Vagina (tissue), 2 donors: ENCODE measurements around the gene MSI2. TPM values are rescaled to one million over a fixed set of nuclear protein-coding genes. Genes with fewer than 3 reads are reported as not detected.

Experiments
- DNase-seq, 2 donors: peaks; one replicate each; pipeline ENCODE4 v3.0.0-alpha.2; 2017; ENCODE audit errors: extremely low spot score in 2 of 2
- H3K27ac ChIP-seq: fragments of 200-600 bp; sonication (generic); one replicate; pipeline ENCODE4 v1.5.1; 2019
- H3K27me3 ChIP-seq: fragments of 200-600 bp; sonication (generic); one replicate; pipeline ENCODE4 v1.5.1; 2019
- H3K36me3 ChIP-seq, 2 donors: fragments of 200-600 bp; sonication (generic); one replicate each; pipeline ENCODE4 v1.5.1; 2017 to 2019
- H3K4me1 ChIP-seq: fragments of 200-600 bp; sonication (generic); one replicate; pipeline ENCODE4 v1.5.1; 2019
- H3K4me3 ChIP-seq, 2 donors: fragments of 200-600 bp; sonication (generic); 1 replicate in 1 of 2; 2 replicates in 1 of 2; pipeline ENCODE4 v1.5.1; 2016 to 2019
- H3K9me3 ChIP-seq: fragments of 200-600 bp; sonication (generic); one replicate; pipeline ENCODE4 v1.5.1; 2019
- POLR2A ChIP-seq, 2 donors: fragments of 450-650 bp; IDR thresholded peaks; one replicate each; pipeline ENCODE4 v1.6.1; 2017; ENCODE audit warnings: antibody characterized with exemption in 2 of 2, mild to moderate bottlenecking in 2 of 2, moderate library complexity in 2 of 2
- POLR2AphosphoS5 ChIP-seq, 2 donors: sonication (generic); formaldehyde crosslinking; IDR thresholded peaks; one replicate each; pipeline ENCODE4 v1.9.0; 2017; ENCODE audit warnings: antibody characterized with exemption in 2 of 2, mild to moderate bottlenecking in 2 of 2, low read depth in 1 of 2; ENCODE audit not compliant: insufficient read depth in 1 of 2
- intact Hi-C: fragments of 100-400 bp; cut with DNase I; formaldehyde crosslinking; loops from one replicate; pipeline ENCODE4 v1.15.1; 2023
- total RNA-seq: library from RNA; depleted of rRNA; stranded (reverse); fragments of >200 nt; gene quantifications from one replicate; pipeline ENCODE4 v1.2.3, GENCODE V29; 2016
- TF ChIP-seq, protein P1 (sequence below), 3 experiments: fragments of 450-650 bp in 2 of 3; fragments of 200-600 bp in 1 of 3; sonication (generic) in 1 of 3; IDR thresholded peaks; one replicate each; pipeline ENCODE4 v1.5.1; 2017 to 2019; ENCODE audit warnings: antibody characterized with exemption in 3 of 3, mild to moderate bottlenecking in 2 of 3, moderate library complexity in 2 of 3

The MSI2 gene
- total RNA-seq, 1 donor from 2014 or later = 27.3 TPM

DNA sequence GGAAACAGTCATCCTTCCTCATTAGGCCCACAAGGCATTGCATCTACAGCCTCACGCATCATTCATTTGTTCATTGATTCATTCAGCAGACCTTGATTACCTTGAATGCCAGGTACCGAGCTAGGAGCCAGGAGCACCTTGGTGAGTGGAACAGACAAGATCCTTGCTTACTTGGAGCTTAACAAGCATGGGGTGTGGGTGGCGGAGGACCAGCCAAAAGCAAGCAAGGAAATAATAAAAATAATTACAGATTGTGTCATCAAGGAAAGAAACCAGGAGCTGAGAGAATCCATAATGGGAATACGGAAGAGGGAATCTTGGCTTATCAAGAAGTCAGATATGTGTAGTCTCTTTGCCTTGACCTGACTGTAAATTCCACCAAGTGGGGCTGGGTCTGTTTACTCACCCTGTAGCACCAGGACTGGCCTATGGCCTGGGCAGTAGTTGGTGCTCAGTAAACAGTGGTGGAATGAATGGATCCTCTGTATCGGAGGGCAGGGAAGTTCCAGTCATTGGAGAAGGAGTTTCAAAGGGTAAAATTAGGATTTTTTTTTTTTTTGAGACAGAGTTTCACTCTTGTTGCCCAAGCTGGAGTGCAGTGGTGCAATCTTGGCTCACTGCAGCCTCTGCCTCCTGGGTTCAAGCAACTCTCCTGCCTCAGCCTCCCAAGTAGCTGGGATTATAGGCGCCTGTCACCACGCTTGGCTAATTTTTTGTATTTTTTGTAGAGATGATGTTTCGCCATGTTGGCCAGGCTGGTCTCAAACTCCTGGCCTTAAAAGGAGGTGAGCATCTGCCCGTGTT, 157.7 kb downstream of the MSI2 start:
- Histone ChIP-seq H3K27me3 (no peaks in the 10 kb centered on the region), H3K4me1 (no peaks in the 10 kb centered on the region), H3K36me3 (no peaks in the 10 kb centered on the region), H3K9me3 (no peaks in the 10 kb centered on the region), H3K27ac (no peak overlapping the region), H3K4me3 (no peak overlapping the region)
- DNase-seq = no peak
- intact Hi-C loops = no loop called here
- no peak for TF ChIP-seq POLR2AphosphoS5 (IDR thresholded peaks at IDR 0.05; ENCODE audit: insufficient read depth in 1 of 2, low read depth in 1 of 2)
- TF ChIP-seq, protein P1, sequence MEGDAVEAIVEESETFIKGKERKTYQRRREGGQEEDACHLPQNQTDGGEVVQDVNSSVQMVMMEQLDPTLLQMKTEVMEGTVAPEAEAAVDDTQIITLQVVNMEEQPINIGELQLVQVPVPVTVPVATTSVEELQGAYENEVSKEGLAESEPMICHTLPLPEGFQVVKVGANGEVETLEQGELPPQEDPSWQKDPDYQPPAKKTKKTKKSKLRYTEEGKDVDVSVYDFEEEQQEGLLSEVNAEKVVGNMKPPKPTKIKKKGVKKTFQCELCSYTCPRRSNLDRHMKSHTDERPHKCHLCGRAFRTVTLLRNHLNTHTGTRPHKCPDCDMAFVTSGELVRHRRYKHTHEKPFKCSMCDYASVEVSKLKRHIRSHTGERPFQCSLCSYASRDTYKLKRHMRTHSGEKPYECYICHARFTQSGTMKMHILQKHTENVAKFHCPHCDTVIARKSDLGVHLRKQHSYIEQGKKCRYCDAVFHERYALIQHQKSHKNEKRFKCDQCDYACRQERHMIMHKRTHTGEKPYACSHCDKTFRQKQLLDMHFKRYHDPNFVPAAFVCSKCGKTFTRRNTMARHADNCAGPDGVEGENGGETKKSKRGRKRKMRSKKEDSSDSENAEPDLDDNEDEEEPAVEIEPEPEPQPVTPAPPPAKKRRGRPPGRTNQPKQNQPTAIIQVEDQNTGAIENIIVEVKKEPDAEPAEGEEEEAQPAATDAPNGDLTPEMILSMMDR (IDR thresholded peaks at IDR 0.05) = no peak
- no peak for TF ChIP-seq POLR2A (IDR thresholded peaks at IDR 0.05)

DNA sequence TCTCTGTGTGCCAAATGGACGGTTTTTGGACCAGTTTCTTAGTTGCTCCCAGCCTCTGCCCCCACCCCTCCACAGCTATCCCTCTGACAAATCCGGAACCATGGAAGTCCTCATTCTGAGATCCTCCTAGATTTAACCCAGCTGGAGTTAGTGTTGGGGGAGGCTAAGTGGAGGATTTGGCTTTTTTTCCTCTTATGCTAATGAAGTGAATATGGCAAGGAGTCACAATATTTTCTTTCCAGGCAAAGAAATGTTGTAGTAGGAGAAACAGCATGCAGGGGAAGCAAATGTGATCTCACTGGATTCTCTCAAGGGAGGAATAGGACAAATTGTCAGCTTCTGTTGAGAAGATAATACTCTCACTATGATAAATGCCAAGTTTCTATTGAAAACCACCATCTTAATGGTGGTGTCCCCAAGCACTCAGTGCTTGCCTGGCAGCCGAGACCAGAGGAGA, 159.5 kb downstream of the MSI2 start:
- H3K4me1 ChIP-seq = no peaks in the 10 kb centered on the region
- TF ChIP-seq, protein P1 (IDR thresholded peaks at IDR 0.05) = no peak
- TF ChIP-seq POLR2AphosphoS5 (IDR thresholded peaks at IDR 0.05; ENCODE audit: insufficient read depth in 1 of 2, low read depth in 1 of 2) = no peak
- no peak for TF ChIP-seq POLR2A (IDR thresholded peaks at IDR 0.05)
- H3K27ac ChIP-seq = no peak overlapping the region
- no peaks in the 10 kb centered on the region for H3K36me3 ChIP-seq
- intact Hi-C loops = no loop called here
- no peaks in the 10 kb centered on the region for H3K9me3 ChIP-seq
- H3K4me3 ChIP-seq = no peak overlapping the region
- DNase-seq = no peak
- no peaks in the 10 kb centered on the region for H3K27me3 ChIP-seq

DNA sequence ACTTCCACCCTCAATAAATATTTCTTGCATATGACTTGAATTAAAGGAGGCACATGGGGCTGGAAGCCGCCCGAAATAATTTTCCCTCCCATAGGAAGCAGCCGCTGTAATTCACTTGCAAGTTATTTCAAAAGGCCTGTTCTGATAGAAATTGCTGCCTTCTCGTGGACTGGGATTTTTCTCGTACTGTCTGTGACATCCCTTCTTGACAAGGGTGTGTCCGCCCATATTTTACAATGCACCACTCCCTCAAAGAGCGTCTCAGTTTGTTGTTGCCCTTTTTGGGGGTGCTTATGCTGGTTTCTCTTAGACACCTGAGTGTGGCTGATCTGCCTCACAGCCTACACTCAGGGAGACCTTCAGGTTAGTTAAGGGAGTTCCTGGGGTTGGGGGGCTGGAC, 160.0 kb downstream of the MSI2 start:
- TF ChIP-seq, protein P1 (IDR thresholded peaks at IDR 0.05) = no peak
- no peak for TF ChIP-seq POLR2AphosphoS5 (IDR thresholded peaks at IDR 0.05; ENCODE audit: insufficient read depth in 1 of 2, low read depth in 1 of 2)
- Histone ChIP-seq H3K36me3 (no peaks in the 10 kb centered on the region), H3K4me3 (no peak overlapping the region), H3K4me1 (no peaks in the 10 kb centered on the region), H3K27me3 (no peaks in the 10 kb centered on the region), H3K27ac (no peak overlapping the region), H3K9me3 (no peaks in the 10 kb centered on the region)
- intact Hi-C loops = no loop called here
- DNase-seq = no peak

DNA sequence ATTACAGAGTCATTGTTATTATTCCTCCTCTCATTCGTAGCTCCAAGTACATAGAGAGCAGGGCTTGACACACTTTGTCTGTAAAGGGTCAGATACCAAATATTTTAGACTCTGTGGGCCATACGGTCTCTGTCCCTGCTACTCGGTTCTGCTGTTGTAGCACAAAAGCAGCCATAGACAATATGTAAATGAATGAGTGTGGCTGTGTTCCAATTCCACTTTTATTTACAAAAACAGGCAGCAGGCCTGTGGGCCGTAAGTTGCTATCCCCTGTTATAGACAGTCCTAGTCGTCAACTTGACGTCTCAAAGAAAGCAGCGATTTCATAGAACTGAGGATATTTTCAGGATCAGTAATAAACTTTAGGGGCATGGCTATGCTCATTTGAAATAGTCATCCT, 161.6 kb downstream of the MSI2 start:
- H3K4me3 ChIP-seq = no peak overlapping the region

More for the DNA sequence above, 161.6 kb downstream of the MSI2 start:
- intact Hi-C loops = no loop called here
- no peaks in the 10 kb centered on the region for H3K9me3 ChIP-seq
- H3K27me3 ChIP-seq = no peaks in the 10 kb centered on the region
- no peak for DNase-seq
- no peaks in the 10 kb centered on the region for H3K4me1 ChIP-seq
- no peaks in the 10 kb centered on the region for H3K36me3 ChIP-seq
- no peak overlapping the region for H3K27ac ChIP-seq
- TF ChIP-seq POLR2AphosphoS5 (IDR thresholded peaks at IDR 0.05; ENCODE audit: insufficient read depth in 1 of 2, low read depth in 1 of 2) (no peak), POLR2A (IDR thresholded peaks at IDR 0.05) (no peak)
- TF ChIP-seq, protein P1 (IDR thresholded peaks at IDR 0.05) = no peak
